Bronchial epithelial cell (primary cell): ENCODE measurements around the gene PDK2. TPM values are rescaled to one million over a fixed set of nuclear protein-coding genes. Genes with fewer than 3 reads are reported as not detected.
A peak's percentile ranks its signal among the peaks of the same experiment; 100 is the strongest.

ENCODE experiments used
- DNase-seq: peaks from one replicate; pipeline ENCODE4 v3.0.0-alpha.2; 2010; ENCODE audit warnings: low read depth
- FAIRE-seq: peaks from 2 replicates; lab custom pipeline; 2011; peaks lifted over from hg19 to GRCh38; lab: Jason Lieb, UNC
- H3K27me3 ChIP-seq: 2 replicates; pipeline ENCODE4 v1.5.1; 2011; ENCODE audit warnings: low read length; ENCODE audit not compliant: control insufficient read depth, insufficient read depth
- H3K36me3 ChIP-seq: 2 replicates; pipeline ENCODE4 v1.5.1; 2011; ENCODE audit warnings: low read length; ENCODE audit not compliant: control insufficient read depth, insufficient read depth
- H3K4me3 ChIP-seq: 2 replicates; pipeline ENCODE4 v1.5.1; 2011; ENCODE audit warnings: mild to moderate bottlenecking, low read depth, low read length, control low read depth
- CTCF ChIP-seq: IDR thresholded peaks from 2 replicates; pipeline ENCODE4 v1.5.1; 2011; ENCODE audit warnings: mild to moderate bottlenecking, moderate library complexity, low read length, control low read depth, inconsistent platforms; ENCODE audit not compliant: insufficient read depth, severe bottlenecking
- total RNA-seq: library from RNA; depleted of rRNA; stranded (reverse); fragments of >200 nt; gene quantifications from 2 replicates; pipeline ENCODE4 v1.2.1, GENCODE V29; 2014

Gene PDK2
- 0.79 and 3.5 TPM in 2 replicates for total RNA-seq

- Histone ChIP-seq H3K36me3 (no peaks in the 10 kb centered on the region), H3K4me3 (peak within 1 kb of the TSS; percentile 65), H3K27me3 (no peaks in the 10 kb centered on the region)
- FAIRE-seq, result no peak
- no peak for TF ChIP-seq CTCF
- DNase-seq, result peak; percentile 80
Observed at GRCh38 chr17:50094753-50095619, at the start of gene PDK2. Gene PDK2 (plus strand): TSS chr17:50095351. CDS start chr17:50095436, 85 bp downstream.

GRCh38 chr17:50046179-50046578 is 49.0 kb upstream of the PDK2 start:
- FAIRE-seq, result no peak
- DNase-seq, result no peak
- H3K36me3 ChIP-seq, result no peaks in the 10 kb centered on the region
- no peak for TF ChIP-seq CTCF
- no peak overlapping the region for H3K4me3 ChIP-seq
- no peaks in the 10 kb centered on the region for H3K27me3 ChIP-seq

GRCh38 chr17:50046667-50047066 is 48.5 kb upstream of the PDK2 start:
- no peak for DNase-seq
- TF ChIP-seq CTCF, result no peak
- H3K36me3 ChIP-seq, result no peaks in the 10 kb centered on the region
- FAIRE-seq, result peak; percentile 7
- no peaks in the 10 kb centered on the region for H3K27me3 ChIP-seq
- no peak overlapping the region for H3K4me3 ChIP-seq

- FAIRE-seq (no peak), DNase-seq (no peak)
- H3K4me3 ChIP-seq, result no peak overlapping the region
- no peak for TF ChIP-seq CTCF
- no peaks in the 10 kb centered on the region for H3K36me3 ChIP-seq
- H3K27me3 ChIP-seq, result no peaks in the 10 kb centered on the region
Observed at GRCh38 chr17:50047083-50047482, 48.1 kb upstream of the PDK2 start.

GRCh38 chr17:50047488-50048126 is 47.5 kb upstream of the PDK2 start:
- no peaks in the 10 kb centered on the region for H3K27me3 ChIP-seq
- FAIRE-seq (peak; percentile 89), DNase-seq (peak; percentile 94)
- TF ChIP-seq CTCF, result no peak
- no peak overlapping the region for H3K4me3 ChIP-seq
- H3K36me3 ChIP-seq, result no peaks in the 10 kb centered on the region
